ENCODE results near the gene LLGL2.

GRCh38 chr17:75590314-75590761 is 64.8 kb downstream of the LLGL2 start:
- TF ChIP-seq CTCF (IDR thresholded peaks at IDR 0.05) (no peak), EZH2 (IDR thresholded peaks at IDR 0.05; ENCODE audit: borderline replicate concordance, insufficient read depth, low read depth, low read length, poor library complexity, severe bottlenecking) (no peak)
